Neural progenitor cell (in vitro differentiated cells): ENCODE results near the gene LYRM7. TPM values are rescaled to one million over a fixed set of nuclear protein-coding genes. Genes with fewer than 3 reads are reported as not detected.

Experiments used
- DNase-seq: peaks from one replicate; pipeline ENCODE4 v3.0.0-alpha.2; 2016; ENCODE audit warnings: low spot score
- H2AFZ ChIP-seq: fragments of 200-600 bp; sonication (generic); replicated peaks from 2 replicates; pipeline ENCODE4 v1.6.1; 2016; ENCODE audit warnings: antibody characterized with exemption
- H3F3A ChIP-seq: fragments of 200-600 bp; sonication (generic); 2 replicates; pipeline ENCODE4 v1.6.1; 2016; ENCODE audit warnings: antibody characterized with exemption, low read depth
- H3K27ac ChIP-seq: fragments of 200-600 bp; sonication (generic); 2 replicates; pipeline ENCODE4 v1.5.1; 2016; ENCODE audit warnings: mild to moderate bottlenecking
- H3K27me3 ChIP-seq: fragments of 200-600 bp; sonication (generic); 2 replicates; pipeline ENCODE4 v1.6.1; 2016; ENCODE audit warnings: mild to moderate bottlenecking, moderate library complexity
- H3K36me3 ChIP-seq: fragments of 200-600 bp; sonication (generic); 2 replicates; pipeline ENCODE4 v1.5.1; 2016
- H3K4me1 ChIP-seq: fragments of 200-600 bp; sonication (generic); 2 replicates; pipeline ENCODE4 v1.6.1; 2016; ENCODE audit warnings: mixed run types
- H3K4me2 ChIP-seq: fragments of 200-600 bp; sonication (generic); 2 replicates; pipeline ENCODE4 v1.6.1; 2016
- H3K4me3 ChIP-seq: fragments of 200-600 bp; sonication (generic); 2 replicates; pipeline ENCODE4 v1.5.1; 2016
- H3K79me2 ChIP-seq: fragments of 200-600 bp; sonication (generic); 2 replicates; pipeline ENCODE4 v1.6.1; 2016; ENCODE audit warnings: low read depth
- H3K9ac ChIP-seq: fragments of 200-600 bp; sonication (generic); 2 replicates; pipeline ENCODE4 v1.6.1; 2016
- H3K9me3 ChIP-seq: fragments of 200-600 bp; sonication (generic); 2 replicates; pipeline ENCODE4 v1.5.1; 2016; ENCODE audit warnings: low read depth
- H4K20me1 ChIP-seq: fragments of 200-600 bp; sonication (generic); 2 replicates; pipeline ENCODE4 v1.6.1; 2016; ENCODE audit warnings: low read depth
- H3K27ac Mint-ChIP-seq: 3 replicates; pipeline ENCODE4 v1.8.0; 2021; ENCODE audit warnings: mixed read lengths
- H3K27me3 Mint-ChIP-seq: 2 replicates; pipeline ENCODE4 v1.8.0; 2022; ENCODE audit warnings: low read depth, mild to moderate bottlenecking, inconsistent platforms, moderate library complexity, mixed read lengths; ENCODE audit not compliant: insufficient read depth
- H3K36me3 Mint-ChIP-seq: 3 replicates; pipeline ENCODE4 v1.8.0; 2021; ENCODE audit warnings: mixed read lengths
- H3K4me1 Mint-ChIP-seq: 3 replicates; pipeline ENCODE4 v1.8.0; 2021; ENCODE audit warnings: mixed read lengths
- H3K4me3 Mint-ChIP-seq: 3 replicates; pipeline ENCODE4 v1.8.0; 2021; ENCODE audit warnings: mild to moderate bottlenecking, moderate library complexity, mixed read lengths
- H3K9me3 Mint-ChIP-seq: 3 replicates; pipeline ENCODE4 v1.8.0; 2020; ENCODE audit warnings: mixed read lengths
- CTCF ChIP-seq: fragments of 200-600 bp; sonication (generic); IDR thresholded peaks from 2 replicates; pipeline ENCODE4 v1.5.1; 2017; ENCODE audit warnings: antibody characterized with exemption, mild to moderate bottlenecking
- EZH2 ChIP-seq: fragments of 200-600 bp; sonication (generic); IDR thresholded peaks from 2 replicates; pipeline ENCODE4 v1.6.1; 2017; ENCODE audit warnings: antibody characterized with exemption, mild to moderate bottlenecking, moderate library complexity
- EZH2phosphoT487 ChIP-seq: fragments of 200-600 bp; sonication (generic); IDR thresholded peaks from 2 replicates; pipeline ENCODE4 v1.6.1; 2017; ENCODE audit warnings: antibody characterized with exemption
- total RNA-seq: library from RNA; depleted of rRNA; stranded (reverse); fragments of >200 nt; gene quantifications from 2 replicates; pipeline ENCODE4 v1.2.3, GENCODE V29; 2015; ENCODE audit warnings: low replicate concordance

The LYRM7 gene
- total RNA-seq, 1 donor from 2014 or later, result 19.2 TPM

- H3K4me1 ChIP-seq, result peaks cover 10% of the 10 kb centered on the region
- Mint-ChIP-seq H3K9me3 (no peaks in the 10 kb centered on the region), H3K4me1 (peaks cover 22% of the 10 kb centered on the region), H3K27ac (peak overlapping the region; percentile 84), H3K36me3 (no peaks in the 10 kb centered on the region), H3K27me3 (peaks cover 3% of the 10 kb centered on the region), H3K4me3 (peak overlapping the region; percentile 96)
- H4K20me1 ChIP-seq, result no peaks in the 10 kb centered on the region
- no peaks in the 10 kb centered on the region for H3K9me3 ChIP-seq
- H3F3A ChIP-seq, result peaks cover 10% of the 10 kb centered on the region
- H2AFZ ChIP-seq, result peak overlapping the region; percentile 88
- TF ChIP-seq EZH2, result peak; percentile 9
- no peak for TF ChIP-seq CTCF
- H3K4me3 ChIP-seq, result peak overlapping the region; percentile 88
- no peaks in the 10 kb centered on the region for H3K36me3 ChIP-seq
- H3K79me2 ChIP-seq, result peaks cover 13% of the 10 kb centered on the region
- peak overlapping the region; percentile 83 for H3K9ac ChIP-seq
- DNase-seq, result no peak
- H3K4me2 ChIP-seq, result peak overlapping the region; percentile 96
- H3K27ac ChIP-seq, result no peak overlapping the region
- no peaks in the 10 kb centered on the region for H3K27me3 ChIP-seq
These were observed 769 bp upstream of the LYRM7 start for GRCh38 chr5:131169810-131170539.

- no peaks in the 10 kb centered on the region for H3K36me3 Mint-ChIP-seq
- Histone ChIP-seq H2AFZ (peak overlapping the region; percentile 55), H3K4me2 (peak overlapping the region; percentile 97), H3K9ac (peak overlapping the region; percentile 64), H3K36me3 (no peaks in the 10 kb centered on the region), H4K20me1 (no peaks in the 10 kb centered on the region), H3K9me3 (no peaks in the 10 kb centered on the region), H3K4me3 (peak overlapping the region; percentile 88), H3F3A (no peaks in the 10 kb centered on the region), H3K79me2 (peaks cover 13% of the 10 kb centered on the region), H3K27ac (no peak overlapping the region), H3K27me3 (no peaks in the 10 kb centered on the region), H3K4me1 (peaks cover 5% of the 10 kb centered on the region)
- H3K4me3 Mint-ChIP-seq, result peak overlapping the region; percentile 96
- H3K27ac Mint-ChIP-seq, result peak overlapping the region; percentile 38
- no peaks in the 10 kb centered on the region for H3K27me3 Mint-ChIP-seq
- no peaks in the 10 kb centered on the region for H3K9me3 Mint-ChIP-seq
- peaks cover 15% of the 10 kb centered on the region for H3K4me1 Mint-ChIP-seq
- peak; percentile 9 for DNase-seq
- TF ChIP-seq EZH2 (no peak), EZH2phosphoT487 (no peak)
These were observed 599 bp downstream of the LYRM7 start for GRCh38 chr5:131171276-131171810.

- H3K4me3 Mint-ChIP-seq, result no peak overlapping the region
- Histone ChIP-seq H4K20me1 (no peaks in the 10 kb centered on the region), H3K4me3 (no peak overlapping the region), H2AFZ (no peak overlapping the region), H3K36me3 (no peaks in the 10 kb centered on the region), H3F3A (peaks cover 3% of the 10 kb centered on the region), H3K9me3 (no peaks in the 10 kb centered on the region), H3K79me2 (no peaks in the 10 kb centered on the region), H3K4me2 (no peak overlapping the region), H3K9ac (no peak overlapping the region), H3K4me1 (no peaks in the 10 kb centered on the region), H3K27me3 (no peaks in the 10 kb centered on the region), H3K27ac (no peak overlapping the region)
- H3K36me3 Mint-ChIP-seq, result no peaks in the 10 kb centered on the region
- H3K4me1 Mint-ChIP-seq, result no peaks in the 10 kb centered on the region
- no peak overlapping the region for H3K27ac Mint-ChIP-seq
- DNase-seq, result no peak
- no peaks in the 10 kb centered on the region for H3K9me3 Mint-ChIP-seq
- TF ChIP-seq EZH2phosphoT487 (no peak), EZH2 (no peak), CTCF (no peak)
- H3K27me3 Mint-ChIP-seq, result no peaks in the 10 kb centered on the region
These were observed 9.7 kb downstream of the LYRM7 start for GRCh38 chr5:131180407-131180806.

- Histone ChIP-seq H3K27ac (no peak overlapping the region), H3K9me3 (no peaks in the 10 kb centered on the region), H2AFZ (no peak overlapping the region), H3K27me3 (no peaks in the 10 kb centered on the region), H3K4me3 (no peak overlapping the region), H3K9ac (no peak overlapping the region), H3K4me1 (no peaks in the 10 kb centered on the region), H3K79me2 (no peaks in the 10 kb centered on the region), H3F3A (peaks cover 3% of the 10 kb centered on the region), H3K4me2 (no peak overlapping the region), H4K20me1 (no peaks in the 10 kb centered on the region), H3K36me3 (no peaks in the 10 kb centered on the region)
- no peaks in the 10 kb centered on the region for H3K4me1 Mint-ChIP-seq
- H3K27me3 Mint-ChIP-seq, result no peaks in the 10 kb centered on the region
- no peak overlapping the region for H3K4me3 Mint-ChIP-seq
- TF ChIP-seq EZH2 (no peak), EZH2phosphoT487 (no peak), CTCF (no peak)
- H3K27ac Mint-ChIP-seq, result no peak overlapping the region
- H3K36me3 Mint-ChIP-seq, result no peaks in the 10 kb centered on the region
- no peaks in the 10 kb centered on the region for H3K9me3 Mint-ChIP-seq
- no peak for DNase-seq
These were observed 12.1 kb downstream of the LYRM7 start for GRCh38 chr5:131182839-131183238.
